GM12878 (cell line): ENCODE measurements around the gene ARHGEF7. TPM values are rescaled to one million over a fixed set of nuclear protein-coding genes. Genes with fewer than 3 reads are reported as not detected.
A peak's percentile ranks its signal among the peaks of the same experiment; 100 is the strongest.

Source experiments
- ATAC-seq: fragments of 200-7000 bp; cut with Tn5 transposase; 3 replicates; pipeline ENCODE4 v1.9.1; 2020; ENCODE audit warnings: mild to moderate bottlenecking, moderate library complexity
- BruUV-seq: library from RNA; stranded (reverse); fragments of 400-500 nt; replicated peaks from 2 replicates; lab custom pipeline; 2021; lab: Mats Ljungman, UMichigan
- CTCF ChIA-PET: fragments of 300-600 bp; sonication (Branson Sonifier 250); formaldehyde crosslinking; extraction: SDS; loops from one replicate; lab custom pipeline; 2021; ENCODE audit warnings: inconsistent platforms; lab: Yijun Ruan, JAX
- POLR2A ChIA-PET: fragments of 350-600 bp; formaldehyde crosslinking; extraction: SDS; loops from one replicate; lab custom pipeline; 2021; ENCODE audit warnings: inconsistent platforms; lab: Charles Lee
- RAD21 ChIA-PET: fragments of 300-600 bp; sonication (Branson Sonifier 250); formaldehyde crosslinking; loops from one replicate; lab custom pipeline; 2023; ENCODE audit warnings: antibody characterized with exemption; ENCODE audit not compliant: unreplicated experiment; lab: Charles Lee
- SMC1A ChIA-PET: fragments of 300-600 bp; sonication (Branson Sonifier 250); formaldehyde crosslinking; loops from one replicate; lab custom pipeline; 2023; ENCODE audit not compliant: unreplicated experiment, uncharacterized antibody; lab: Charles Lee
- DNase-seq: peaks from one replicate; pipeline ENCODE4 v3.0.0-alpha.2; 2011; ENCODE audit warnings: low read depth, low spot score
- FAIRE-seq: peaks from 3 replicates; lab custom pipeline; 2011; peaks lifted over from hg19 to GRCh38; lab: Jason Lieb, UNC
- H2AFZ ChIP-seq: 2 replicates; pipeline ENCODE4 v1.6.0; 2011; ENCODE audit warnings: low read depth, low read length, control low read depth; ENCODE audit not compliant: control insufficient read depth
- H3K27ac ChIP-seq: 2 replicates; pipeline ENCODE4 v1.5.1; 2011; ENCODE audit warnings: control low read depth; ENCODE audit not compliant: control insufficient read depth, insufficient read depth
- H3K27me3 ChIP-seq, 2 experiments: replicated peaks in 1 of 2; 2 replicates each; pipeline versions ENCODE4 v1.6.0 to v1.6.1; 2011; ENCODE audit warnings: low read length in 1 of 2; ENCODE audit not compliant: control insufficient read depth in 2 of 2, insufficient read depth in 2 of 2
- H3K36me3 ChIP-seq, 2 experiments: 2 replicates each; pipeline ENCODE4 v1.5.1; 2011; ENCODE audit warnings: low read length in 1 of 2; ENCODE audit not compliant: control insufficient read depth in 2 of 2, insufficient read depth in 2 of 2
- H3K4me1 ChIP-seq: 2 replicates; pipeline ENCODE4 v1.6.1; 2011; ENCODE audit warnings: mild to moderate bottlenecking, low read length, moderate library complexity, mixed read lengths; ENCODE audit not compliant: control insufficient read depth, insufficient read depth
- H3K4me2 ChIP-seq: 2 replicates; pipeline ENCODE4 v1.6.0; 2011; ENCODE audit warnings: control low read depth; ENCODE audit not compliant: control insufficient read depth, insufficient read depth
- H3K4me3 ChIP-seq: fragments of 200-600 bp; sonication (generic); 2 replicates; pipeline ENCODE4 v1.5.1; 2016
- H3K79me2 ChIP-seq: 2 replicates; pipeline ENCODE4 v1.6.0; 2011; ENCODE audit warnings: low read length; ENCODE audit not compliant: control insufficient read depth, insufficient read depth
- H3K9ac ChIP-seq: 2 replicates; pipeline ENCODE4 v1.8.0; 2011; ENCODE audit warnings: low read length, control low read depth, mixed read lengths; ENCODE audit not compliant: control insufficient read depth, insufficient read depth
- H3K9me3 ChIP-seq: replicated peaks from 3 replicates; pipeline ENCODE4 v1.5.1; 2011; ENCODE audit warnings: mild to moderate bottlenecking, low read length; ENCODE audit not compliant: control insufficient read depth, insufficient read depth
- H4K20me1 ChIP-seq: 2 replicates; pipeline ENCODE4 v1.6.0; 2011; ENCODE audit not compliant: control insufficient read depth, insufficient read depth
- BHLHE40 ChIP-seq, 2 experiments: fragments of 450-650 bp in 1 of 2; IDR thresholded peaks; 2 replicates each; pipeline ENCODE4 v1.6.1; 2011 to 2017; ENCODE audit warnings: low read depth in 2 of 2, borderline replicate concordance in 1 of 2, improper control_type of control experiment in 1 of 2, low read length in 1 of 2, mild to moderate bottlenecking in 1 of 2
- CEBPB ChIP-seq, 2 experiments: fragments of 150-350 bp in 1 of 2; IDR thresholded peaks; 2 replicates each; pipeline ENCODE4 v1.6.1; 2012 to 2014; ENCODE audit warnings: low read depth in 2 of 2, low read length in 2 of 2, borderline replicate concordance in 1 of 2, inconsistent platforms in 1 of 2
- CHD1 ChIP-seq: IDR thresholded peaks from 2 replicates; pipeline ENCODE4 v1.6.1; 2012; ENCODE audit warnings: low read depth, low read length, improper control_type of control experiment
- CHD2 ChIP-seq: IDR thresholded peaks from 2 replicates; pipeline ENCODE4 v1.6.1; 2011; ENCODE audit warnings: low read depth, low read length, improper control_type of control experiment, borderline replicate concordance
- HSF1 ChIP-seq: fragments of 150-350 bp; IDR thresholded peaks from 2 replicates; pipeline ENCODE4 v1.6.1; 2014; ENCODE audit warnings: mild to moderate bottlenecking, low read depth, low read length
- NFIC ChIP-seq: IDR thresholded peaks from 2 replicates; pipeline ENCODE4 v1.6.1; 2012; ENCODE audit warnings: low read depth, mild to moderate bottlenecking, inconsistent platforms, low read length, moderate library complexity
- RUNX3 ChIP-seq: IDR thresholded peaks from 2 replicates; pipeline ENCODE4 v1.6.1; 2012; ENCODE audit warnings: low read length, inconsistent platforms
- SMAD1 ChIP-seq: fragments of 450-650 bp; IDR thresholded peaks from 2 replicates; pipeline ENCODE4 v1.6.1; 2018; ENCODE audit warnings: mild to moderate bottlenecking, low read depth; ENCODE audit not compliant: partially characterized antibody
- SP1 ChIP-seq: IDR thresholded peaks from one replicate; pipeline ENCODE4 v1.6.1; 2011; ENCODE audit warnings: low read depth, low read length
- SPI1 ChIP-seq: IDR thresholded peaks from 2 replicates; pipeline ENCODE4 v1.6.1; 2011; ENCODE audit warnings: low read depth, mild to moderate bottlenecking, low read length, moderate library complexity, borderline replicate concordance; ENCODE audit not compliant: insufficient read depth
- SRF ChIP-seq, 2 experiments: IDR thresholded peaks; 2 replicates each; pipeline ENCODE4 v1.6.1; 2011; ENCODE audit warnings: low read depth in 2 of 2, low read length in 2 of 2, mild to moderate bottlenecking in 1 of 2, moderate library complexity in 1 of 2
- TBL1XR1 ChIP-seq: IDR thresholded peaks from 2 replicates; pipeline ENCODE4 v1.6.1; 2012; ENCODE audit warnings: low read depth, low read length, improper control_type of control experiment
- TCF12 ChIP-seq: IDR thresholded peaks from 2 replicates; pipeline ENCODE4 v1.6.1; 2011; ENCODE audit warnings: low read depth, mild to moderate bottlenecking, low read length
- WGBS: methylation state at CpG from one replicate; pipeline ENCODE4 v1.1.6; 2016; ENCODE audit warnings: low lambda C conversion rate; ENCODE audit not compliant: insufficient replicate concordance, insufficient coverage; ENCODE audit errors: missing lambda C conversion rate; 5-methylcytosine and 5-hydroxymethylcytosine counted together
- in situ Hi-C: fragments of 300-500 bp; cut with MboI; formaldehyde crosslinking; loops from 9 replicates; pipeline ENCODE4 v1.14.3; 2018; ENCODE audit warnings: mixed read lengths
- intact Hi-C: fragments of 100-400 bp; cut with micrococcal nuclease; formaldehyde crosslinking; loops from one replicate; pipeline ENCODE4 v1.14.2; 2022; ENCODE audit not compliant: unreplicated experiment
- polyA plus RNA-seq, 11 experiments: library from polyadenylated mRNA; depleted of rRNA in 4 of 11; unstranded in 6 of 11; stranded (reverse) in 5 of 11; fragments of >200 nt; fragmentation: Nextera tagmentation in 4 of 11; fragmentation: Illumina TruSeq in 1 of 11; extraction: Ambion mirVana in 4 of 11; extraction: Trizol in 1 of 11; gene quantifications; 1 replicate in 1 of 11; 2 replicates in 10 of 11; pipeline versions ENCODE4 v1.2.1 to v1.2.3, GENCODE V29; 2011 to 2016; ENCODE audit warnings: inconsistent platforms in 2 of 11, missing spikeins in 2 of 11, low read depth in 1 of 11
- total RNA-seq, 4 experiments: library from RNA; depleted of rRNA in 3 of 4; stranded (reverse); fragments of >200 nt in 3 of 4; fragmentation: Illumina TruSeq in 1 of 4; extraction: Trizol in 1 of 4; gene quantifications; 2 replicates each; pipeline versions ENCODE4 v1.2.1 to v1.2.3, GENCODE V29; 2013 to 2021
- TF ChIP-seq, protein P1 (sequence below): fragments of 450-650 bp; IDR thresholded peaks from 2 replicates; pipeline ENCODE4 v1.6.1; 2016; ENCODE audit warnings: mild to moderate bottlenecking
- TF ChIP-seq, protein P2 (sequence below): fragments of 450-650 bp; IDR thresholded peaks from 2 replicates; pipeline ENCODE4 v1.6.1; 2017; ENCODE audit warnings: mild to moderate bottlenecking, low read depth, inconsistent platforms; ENCODE audit not compliant: poor library complexity, severe bottlenecking

Gene ARHGEF7
- total and polyA plus RNA-seq, 10 of the 15 experiments (the other 5 are each of a cell fraction or from before 2014, with no cell fraction given): 4.7 to 65.5 (median 36.6) TPM

GRCh38 chr13:111201304-111201940 lies 86.3 kb downstream of the ARHGEF7 start:
- H3K4me2 ChIP-seq: peak overlapping the region; percentile 43
- no TSS peak for BruUV-seq
- no peaks in the 10 kb centered on the region for H3K27me3 ChIP-seq
- RAD21 ChIA-PET: interaction anchor here (2.1 to 2.9 kb wide), 2 partner anchors 14 to 17 kb away, joined by 10 to 11 read pairs; no protein-coding TSS in a partner anchor
- H3K4me3 ChIP-seq: peak overlapping the region; percentile 39; the same call in 1 of the 2 replicates
- FAIRE-seq: no peak
- no peak overlapping the region for H2AFZ ChIP-seq
- H3K27ac ChIP-seq: peak overlapping the region; percentile 90
- ATAC-seq: peak; percentile 62
- peaks cover 4% of the 10 kb centered on the region; the same call in 1 of the 3 replicates for H3K9me3 ChIP-seq
- intact Hi-C loops: loop anchor here (5.0 kb wide), 2 partner anchors 34 to 49 kb away; no protein-coding TSS in a partner anchor
- H3K36me3 ChIP-seq: peaks cover 11% of the 10 kb centered on the region in 2 experiments
- peak overlapping the region; percentile 44 for H3K9ac ChIP-seq
- in situ Hi-C loops: no loop called here
- no peak for DNase-seq
- CTCF ChIA-PET: interaction anchor here (1.2 to 3.0 kb wide), 4 partner anchors 11 to 134 kb away, joined by 3 to 16 read pairs (median 10); no protein-coding TSS in a partner anchor
- H3K4me1 ChIP-seq: peaks cover 48% of the 10 kb centered on the region
- POLR2A ChIA-PET: interaction anchor here (0.6 to 2.0 kb wide), 3 partner anchors 14 to 16 kb away, joined by 3 to 4 read pairs (median 3); no protein-coding TSS in a partner anchor
- 3% methylated on average over 8 of the region's 8 CpGs for WGBS
- H4K20me1 ChIP-seq: peaks cover 4% of the 10 kb centered on the region; the same call in 1 of the 2 replicates
- H3K79me2 ChIP-seq: peaks cover 79% of the 10 kb centered on the region
- SMC1A ChIA-PET: interaction anchor here (0.6 to 7.7 kb wide), 5 partner anchors 15 to 44 kb away, joined by 3 to 99 read pairs (median 4); no protein-coding TSS in a partner anchor
- TF ChIP-seq SPI1 (peak; percentile 14; the same call in 1 of the 2 replicates), SP1 (no peak), RUNX3 (peak; percentile 76), HSF1 (no peak), TCF12 (0 out of 2 replicates have a peak, but pooled peaks have one; percentile 6), SMAD1 (no peak), CHD1 (no peak), NFIC (peak; percentile 37; the same call in 1 of the 2 replicates), TBL1XR1 (no peak), BHLHE40 (IDR thresholded peaks at IDR 0.05; ENCODE audit: borderline replicate concordance in 1 of 2, low read depth in 2 of 2, low read length in 1 of 2) (no peak), SRF (IDR thresholded peaks at IDR 0.05; ENCODE audit: low read depth in 2 of 2, low read length in 2 of 2) (no peak), CEBPB (IDR thresholded peaks at IDR 0.05; ENCODE audit: borderline replicate concordance in 1 of 2, low read depth in 2 of 2, low read length in 2 of 2) (no peak), CHD2 (no peak)
- TF ChIP-seq, protein P1, sequence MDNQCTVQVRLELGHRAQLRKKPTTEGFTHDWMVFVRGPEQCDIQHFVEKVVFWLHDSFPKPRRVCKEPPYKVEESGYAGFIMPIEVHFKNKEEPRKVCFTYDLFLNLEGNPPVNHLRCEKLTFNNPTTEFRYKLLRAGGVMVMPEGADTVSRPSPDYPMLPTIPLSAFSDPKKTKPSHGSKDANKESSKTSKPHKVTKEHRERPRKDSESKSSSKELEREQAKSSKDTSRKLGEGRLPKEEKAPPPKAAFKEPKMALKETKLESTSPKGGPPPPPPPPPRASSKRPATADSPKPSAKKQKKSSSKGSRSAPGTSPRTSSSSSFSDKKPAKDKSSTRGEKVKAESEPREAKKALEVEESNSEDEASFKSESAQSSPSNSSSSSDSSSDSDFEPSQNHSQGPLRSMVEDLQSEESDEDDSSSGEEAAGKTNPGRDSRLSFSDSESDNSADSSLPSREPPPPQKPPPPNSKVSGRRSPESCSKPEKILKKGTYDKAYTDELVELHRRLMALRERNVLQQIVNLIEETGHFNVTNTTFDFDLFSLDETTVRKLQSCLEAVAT: no peak
- TF ChIP-seq, protein P2, sequence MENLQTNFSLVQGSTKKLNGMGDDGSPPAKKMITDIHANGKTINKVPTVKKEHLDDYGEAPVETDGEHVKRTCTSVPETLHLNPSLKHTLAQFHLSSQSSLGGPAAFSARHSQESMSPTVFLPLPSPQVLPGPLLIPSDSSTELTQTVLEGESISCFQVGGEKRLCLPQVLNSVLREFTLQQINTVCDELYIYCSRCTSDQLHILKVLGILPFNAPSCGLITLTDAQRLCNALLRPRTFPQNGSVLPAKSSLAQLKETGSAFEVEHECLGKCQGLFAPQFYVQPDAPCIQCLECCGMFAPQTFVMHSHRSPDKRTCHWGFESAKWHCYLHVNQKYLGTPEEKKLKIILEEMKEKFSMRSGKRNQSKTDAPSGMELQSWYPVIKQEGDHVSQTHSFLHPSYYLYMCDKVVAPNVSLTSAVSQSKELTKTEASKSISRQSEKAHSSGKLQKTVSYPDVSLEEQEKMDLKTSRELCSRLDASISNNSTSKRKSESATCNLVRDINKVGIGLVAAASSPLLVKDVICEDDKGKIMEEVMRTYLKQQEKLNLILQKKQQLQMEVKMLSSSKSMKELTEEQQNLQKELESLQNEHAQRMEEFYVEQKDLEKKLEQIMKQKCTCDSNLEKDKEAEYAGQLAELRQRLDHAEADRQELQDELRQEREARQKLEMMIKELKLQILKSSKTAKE: no peak
